Tibial artery (tissue), 4 donors: ENCODE results near the gene COL8A2.

ENCODE experiments used
- DNase-seq, 2 donors: peaks; one replicate each; pipeline ENCODE4 v3.0.0-alpha.2; 2019
- H3K27ac ChIP-seq, 2 donors: fragments of 200-600 bp; sonication (generic) in 1 of 2; 1 replicate in 1 of 2; 2 replicates in 1 of 2; pipeline ENCODE4 v1.5.1; 2018 to 2019; ENCODE audit warnings: mild to moderate bottlenecking in 1 of 2
- H3K27me3 ChIP-seq, 2 donors: fragments of 200-600 bp; sonication (generic) in 1 of 2; one replicate each; pipeline versions ENCODE4 v1.5.1 to v1.6.0; 2016 to 2019
- H3K36me3 ChIP-seq, 3 donors: fragments of 200-600 bp; sonication (generic) in 2 of 3; one replicate each; pipeline ENCODE4 v1.5.1; 2016 to 2019; ENCODE audit warnings: mild to moderate bottlenecking in 2 of 3
- H3K4me1 ChIP-seq, 4 donors: fragments of 200-600 bp; sonication (generic) in 2 of 4; 1 replicate in 3 of 4; 2 replicates in 1 of 4; pipeline ENCODE4 v1.5.1; 2016 to 2019
- H3K4me3 ChIP-seq, 2 donors: fragments of 200-600 bp; sonication (generic) in 1 of 2; 1 replicate in 1 of 2; 2 replicates in 1 of 2; pipeline ENCODE4 v1.5.1; 2018 to 2019; ENCODE audit warnings: mild to moderate bottlenecking in 2 of 2
- H3K9me3 ChIP-seq, 3 donors: fragments of 200-600 bp; sonication (generic) in 1 of 3; one replicate each; pipeline ENCODE4 v1.5.1; 2016 to 2019
- intact Hi-C: fragments of 100-400 bp; cut with DNase I; formaldehyde crosslinking; loops from one replicate; pipeline ENCODE4 v1.15.0; 2023; ENCODE audit warnings: low total_unique reads
- TF ChIP-seq, protein P1 (sequence below), 2 experiments: fragments of 200-600 bp in 1 of 2; fragments of 450-650 bp in 1 of 2; IDR thresholded peaks; one replicate each; pipeline ENCODE4 v1.5.1; 2017 to 2019; ENCODE audit warnings: antibody characterized with exemption in 2 of 2, mild to moderate bottlenecking in 1 of 2, moderate library complexity in 1 of 2

The COL8A2 gene

GRCh38 chr1:36086529-36087232, 38.3 kb downstream of the COL8A2 start:
- Histone ChIP-seq H3K27ac (no peak overlapping the region), H3K4me3 (no peak overlapping the region), H3K9me3 (no peaks in the 10 kb centered on the region), H3K36me3 (peaks cover 3 to 15% (median 8%) of the 10 kb centered on the region in 3 donors), H3K4me1 (peaks cover 0 to 45% (median 38%) of the 10 kb centered on the region in 4 donors), H3K27me3 (peaks cover 0 to 38% of the 10 kb centered on the region in 2 donors)
- intact Hi-C loops, result no loop called here
- DNase-seq, result no peak
- TF ChIP-seq, protein P1, sequence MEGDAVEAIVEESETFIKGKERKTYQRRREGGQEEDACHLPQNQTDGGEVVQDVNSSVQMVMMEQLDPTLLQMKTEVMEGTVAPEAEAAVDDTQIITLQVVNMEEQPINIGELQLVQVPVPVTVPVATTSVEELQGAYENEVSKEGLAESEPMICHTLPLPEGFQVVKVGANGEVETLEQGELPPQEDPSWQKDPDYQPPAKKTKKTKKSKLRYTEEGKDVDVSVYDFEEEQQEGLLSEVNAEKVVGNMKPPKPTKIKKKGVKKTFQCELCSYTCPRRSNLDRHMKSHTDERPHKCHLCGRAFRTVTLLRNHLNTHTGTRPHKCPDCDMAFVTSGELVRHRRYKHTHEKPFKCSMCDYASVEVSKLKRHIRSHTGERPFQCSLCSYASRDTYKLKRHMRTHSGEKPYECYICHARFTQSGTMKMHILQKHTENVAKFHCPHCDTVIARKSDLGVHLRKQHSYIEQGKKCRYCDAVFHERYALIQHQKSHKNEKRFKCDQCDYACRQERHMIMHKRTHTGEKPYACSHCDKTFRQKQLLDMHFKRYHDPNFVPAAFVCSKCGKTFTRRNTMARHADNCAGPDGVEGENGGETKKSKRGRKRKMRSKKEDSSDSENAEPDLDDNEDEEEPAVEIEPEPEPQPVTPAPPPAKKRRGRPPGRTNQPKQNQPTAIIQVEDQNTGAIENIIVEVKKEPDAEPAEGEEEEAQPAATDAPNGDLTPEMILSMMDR (IDR thresholded peaks at IDR 0.05), result no peak

DNA sequence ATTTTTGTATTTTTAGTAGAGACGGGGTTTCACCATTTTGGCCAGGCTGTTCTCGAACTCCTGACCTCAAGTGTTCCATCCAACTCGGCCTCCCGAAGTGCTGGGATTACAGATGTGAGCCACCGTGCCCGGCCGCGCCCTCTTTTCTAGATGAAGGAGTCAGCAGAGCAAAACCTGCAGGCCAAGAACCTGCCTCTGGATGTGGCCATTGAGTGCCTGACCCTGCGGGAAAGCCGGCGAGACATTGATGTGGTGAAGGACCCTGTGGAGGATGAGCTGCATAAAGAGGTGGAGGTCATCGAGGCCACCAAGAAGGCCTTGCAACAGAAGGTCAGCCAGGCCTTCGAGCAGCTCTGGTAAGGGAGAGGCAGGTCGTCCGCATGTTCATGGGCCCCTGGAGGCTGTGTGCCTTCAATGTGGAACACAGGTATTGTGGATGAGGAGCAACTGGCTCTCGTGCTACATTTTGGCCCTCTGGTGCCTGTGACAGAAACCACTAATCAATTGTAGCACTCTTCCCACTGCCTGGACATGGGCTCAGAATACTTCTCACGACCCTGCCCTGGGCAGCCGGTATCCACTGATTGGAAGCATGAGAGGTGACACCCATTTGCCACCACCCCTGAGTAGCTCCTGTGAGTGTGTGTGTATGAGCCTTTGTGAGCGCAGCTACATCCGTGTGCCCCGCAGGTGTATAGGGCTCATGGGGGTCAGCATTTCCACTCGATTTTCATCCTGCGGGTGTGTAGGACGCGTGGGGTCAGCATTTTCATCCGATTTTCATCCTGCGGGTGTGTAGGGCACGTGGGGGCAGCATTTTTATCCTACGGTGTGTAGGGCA, 39.1 kb downstream of the COL8A2 start:
- TF ChIP-seq, protein P1 (IDR thresholded peaks at IDR 0.05), result no peak
- no peak overlapping the region for H3K27ac ChIP-seq
- H3K4me1 ChIP-seq, result peaks cover 0 to 39% (median 32%) of the 10 kb centered on the region in 4 donors
- H3K27me3 ChIP-seq, result peaks cover 0 to 38% of the 10 kb centered on the region in 2 donors
- no peak for DNase-seq
- no peak overlapping the region for H3K4me3 ChIP-seq
- H3K9me3 ChIP-seq, result no peaks in the 10 kb centered on the region
- intact Hi-C loops, result no loop called here
- H3K36me3 ChIP-seq, result peaks cover 0 to 7% (median under 1%) of the 10 kb centered on the region in 3 donors

GRCh38 chr1:36085126-36085525, 39.9 kb downstream of the COL8A2 start:
- Histone ChIP-seq H3K4me3 (no peak overlapping the region), H3K9me3 (no peaks in the 10 kb centered on the region), H3K4me1 (peaks cover 0 to 31% (median 27%) of the 10 kb centered on the region in 4 donors), H3K27ac (no peak overlapping the region), H3K27me3 (peaks cover 0 to 38% of the 10 kb centered on the region in 2 donors), H3K36me3 (no peaks in the 10 kb centered on the region)
- TF ChIP-seq, protein P1 (IDR thresholded peaks at IDR 0.05), result no peak
- DNase-seq, result no peak
- intact Hi-C loops, result no loop called here

DNA sequence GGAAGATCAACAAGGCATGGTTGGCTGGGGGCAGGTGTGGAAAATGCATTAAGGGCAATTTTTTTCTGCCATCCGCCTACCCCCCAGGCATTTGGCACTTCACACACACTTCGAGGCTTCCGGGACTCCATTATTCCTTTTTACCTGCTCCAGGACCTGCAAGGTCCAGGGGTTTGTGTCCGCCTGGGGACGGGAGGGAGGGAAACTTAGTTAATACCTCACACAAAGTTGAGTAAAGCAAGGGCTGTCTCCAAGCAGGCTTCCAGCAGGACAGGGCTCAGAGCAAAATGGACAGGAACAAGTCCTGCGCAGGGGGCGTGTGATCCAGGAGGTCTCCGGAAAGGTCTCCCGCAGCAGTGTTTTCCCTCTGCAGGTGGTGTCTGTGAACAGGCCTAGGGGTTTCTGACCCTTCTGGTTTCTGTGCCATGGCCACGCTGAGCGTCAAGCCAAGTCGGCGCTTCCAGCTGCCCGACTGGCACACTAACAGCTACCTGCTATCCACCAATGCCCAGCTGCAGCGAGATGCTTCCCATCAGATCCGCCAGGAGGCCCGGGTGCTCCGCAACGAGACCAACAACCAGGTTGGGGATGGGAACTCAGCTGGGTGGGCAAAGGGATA, 40.4 kb downstream of the COL8A2 start:
- peaks cover 0 to 26% (median 22%) of the 10 kb centered on the region in 4 donors for H3K4me1 ChIP-seq
- H3K36me3 ChIP-seq, result no peaks in the 10 kb centered on the region
- H3K9me3 ChIP-seq, result no peaks in the 10 kb centered on the region
- TF ChIP-seq, protein P1 (IDR thresholded peaks at IDR 0.05), result no peak
- intact Hi-C loops, result no loop called here
- no peak overlapping the region for H3K27ac ChIP-seq
- H3K4me3 ChIP-seq, result peak overlapping the region; percentile 29 to 51
- DNase-seq, result no peak
- peaks cover 0 to 38% of the 10 kb centered on the region in 2 donors for H3K27me3 ChIP-seq

DNA sequence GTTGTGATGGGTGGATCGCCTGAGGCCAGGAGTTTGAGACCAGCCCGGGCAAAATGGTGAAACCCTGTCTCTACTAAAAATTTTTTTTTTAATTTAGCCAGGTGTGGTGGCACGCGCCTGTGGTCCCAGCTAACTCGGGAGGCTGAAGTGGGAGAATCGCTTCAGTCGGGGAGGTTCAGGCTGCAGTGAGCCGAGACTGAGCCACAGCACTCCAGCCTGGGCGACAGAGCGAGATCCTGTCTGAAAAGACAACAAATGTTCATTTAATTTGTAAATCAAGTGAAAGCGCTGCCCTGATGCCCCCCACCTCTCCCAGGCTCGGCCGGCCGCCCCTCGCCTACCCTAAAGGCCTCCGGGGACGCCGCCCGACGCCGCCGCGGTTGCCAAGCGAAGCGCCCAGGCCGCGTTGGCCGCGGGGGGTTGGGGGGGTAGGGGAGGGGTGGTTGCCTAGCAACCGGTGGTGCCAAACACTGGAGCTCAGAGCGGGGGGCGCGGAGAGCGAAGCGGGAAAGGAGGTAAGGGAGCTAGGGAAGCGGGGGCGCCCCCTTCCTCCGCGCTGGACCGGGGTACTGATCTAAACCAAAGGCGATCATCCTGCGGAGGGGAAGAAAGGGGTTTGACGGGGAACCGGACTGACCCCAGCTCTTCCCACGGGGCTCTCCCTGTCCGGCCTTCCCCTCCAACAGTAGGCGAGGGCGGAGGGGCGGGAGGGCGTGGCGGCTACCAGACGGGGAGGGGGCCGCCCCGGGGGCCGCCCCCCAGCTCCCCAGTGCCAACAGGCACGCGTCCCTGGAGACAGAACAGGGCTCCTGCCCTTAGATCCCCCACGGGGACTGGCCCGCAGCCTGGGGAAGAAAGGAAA, 41.2 kb downstream of the COL8A2 start, which contains the start of gene TEKT2:
Gene TEKT2, plus strand, starts transcription at position 460 of the 862 bp plus-strand sequence. CDS start 828 bp downstream, outside the sequence.
- Histone ChIP-seq H3K9me3 (no peaks in the 10 kb centered on the region), H3K4me3 (peak within 1 kb of the TSS; percentile 29 to 51), H3K4me1 (peaks cover 0 to 22% (median 17%) of the 10 kb centered on the region in 4 donors), H3K36me3 (no peaks in the 10 kb centered on the region), H3K27ac (no peak within 1 kb of the TSS), H3K27me3 (peaks cover 0 to 42% of the 10 kb centered on the region in 2 donors)
- TF ChIP-seq, protein P1 (IDR thresholded peaks at IDR 0.05), result no peak
- intact Hi-C loops, result no loop called here
- DNase-seq, result no peak
